ENCODE data around the gene CRADD. TPM values are rescaled to one million over a fixed set of nuclear protein-coding genes. Genes with fewer than 3 reads are reported as not detected.
"Not testable (repeated sequence)": the region's sequence is repeated elsewhere in the genome, so short reads cannot be mapped to it uniquely, and the experiment has no call there.

CRADD gene
- total RNA-seq, 1 donor from 2014 or later: 41.2 TPM

DNA sequence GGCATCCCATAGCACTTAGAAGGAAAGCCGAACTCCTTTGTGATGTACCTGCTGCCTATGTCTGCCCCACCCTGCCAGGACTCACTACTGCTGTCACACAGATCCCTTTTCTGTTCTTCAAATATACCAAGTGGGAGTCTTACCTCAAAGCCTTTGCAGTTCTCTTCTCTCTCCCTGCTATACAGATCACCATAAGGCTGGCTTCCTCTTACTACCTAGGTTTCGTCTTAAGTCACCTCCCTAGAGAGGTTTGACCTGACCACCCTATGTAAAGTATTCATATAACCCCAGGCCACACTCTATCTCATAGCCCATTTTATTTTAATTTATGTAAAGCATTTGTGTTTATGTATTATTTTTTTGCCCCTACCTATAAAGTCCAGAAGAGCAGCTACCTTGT is 117.6 kb downstream of the CRADD start:
- H3K4me1 Mint-ChIP-seq: no peaks in the 10 kb centered on the region
- H3K9ac ChIP-seq: no peak overlapping the region
- no peaks in the 10 kb centered on the region for H3K27me3 ChIP-seq
- H3K27ac Mint-ChIP-seq: no peak overlapping the region
- no peak overlapping the region for H3K4me3 ChIP-seq
- DNase-seq (ENCODE audit: low spot score): no peak
- H3K9me3 ChIP-seq (ENCODE audit: low read depth): no peaks in the 10 kb centered on the region
- TF ChIP-seq EZH2phosphoT487 (IDR thresholded peaks at IDR 0.05) (no peak), EZH2 (IDR thresholded peaks at IDR 0.05) (no peak)
- TF ChIP-seq, protein P1, sequence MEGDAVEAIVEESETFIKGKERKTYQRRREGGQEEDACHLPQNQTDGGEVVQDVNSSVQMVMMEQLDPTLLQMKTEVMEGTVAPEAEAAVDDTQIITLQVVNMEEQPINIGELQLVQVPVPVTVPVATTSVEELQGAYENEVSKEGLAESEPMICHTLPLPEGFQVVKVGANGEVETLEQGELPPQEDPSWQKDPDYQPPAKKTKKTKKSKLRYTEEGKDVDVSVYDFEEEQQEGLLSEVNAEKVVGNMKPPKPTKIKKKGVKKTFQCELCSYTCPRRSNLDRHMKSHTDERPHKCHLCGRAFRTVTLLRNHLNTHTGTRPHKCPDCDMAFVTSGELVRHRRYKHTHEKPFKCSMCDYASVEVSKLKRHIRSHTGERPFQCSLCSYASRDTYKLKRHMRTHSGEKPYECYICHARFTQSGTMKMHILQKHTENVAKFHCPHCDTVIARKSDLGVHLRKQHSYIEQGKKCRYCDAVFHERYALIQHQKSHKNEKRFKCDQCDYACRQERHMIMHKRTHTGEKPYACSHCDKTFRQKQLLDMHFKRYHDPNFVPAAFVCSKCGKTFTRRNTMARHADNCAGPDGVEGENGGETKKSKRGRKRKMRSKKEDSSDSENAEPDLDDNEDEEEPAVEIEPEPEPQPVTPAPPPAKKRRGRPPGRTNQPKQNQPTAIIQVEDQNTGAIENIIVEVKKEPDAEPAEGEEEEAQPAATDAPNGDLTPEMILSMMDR (IDR thresholded peaks at IDR 0.05): no peak
- H3K27me3 Mint-ChIP-seq (ENCODE audit: insufficient read depth, low read depth): no peaks in the 10 kb centered on the region
- H3F3A ChIP-seq (ENCODE audit: low read depth): no peaks in the 10 kb centered on the region
- H4K20me1 ChIP-seq (ENCODE audit: low read depth): no peaks in the 10 kb centered on the region
- no peak overlapping the region for H3K27ac ChIP-seq
- no peak overlapping the region for H3K4me3 Mint-ChIP-seq
- H3K79me2 ChIP-seq (ENCODE audit: low read depth): no peaks in the 10 kb centered on the region
- H3K4me1 ChIP-seq: no peaks in the 10 kb centered on the region
- no peak overlapping the region for H2AFZ ChIP-seq (replicated peaks)
- H3K36me3 ChIP-seq: no peaks in the 10 kb centered on the region
- H3K36me3 Mint-ChIP-seq: no peaks in the 10 kb centered on the region
- no peaks in the 10 kb centered on the region for H3K9me3 Mint-ChIP-seq
- H3K4me2 ChIP-seq: no peak overlapping the region

DNA sequence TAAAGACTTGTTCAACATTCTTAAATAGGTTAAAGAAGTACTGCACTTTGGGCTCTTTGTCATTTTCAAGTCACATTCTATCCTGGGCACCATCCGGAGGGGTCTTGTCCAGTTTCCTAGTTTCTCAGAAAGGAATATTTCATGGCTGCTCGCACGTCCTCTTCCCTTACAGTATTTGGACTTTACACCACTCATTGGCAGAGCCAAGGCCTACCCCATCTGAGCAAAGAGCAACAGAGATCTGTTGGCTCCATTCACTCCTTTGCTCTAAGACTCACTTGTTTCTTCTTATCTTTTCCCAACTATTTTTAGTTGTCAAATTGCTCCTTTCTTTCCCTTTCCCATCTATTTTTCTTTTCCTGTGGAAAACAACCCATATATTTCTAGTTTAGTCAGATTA is 118.2 kb downstream of the CRADD start:
- no peak overlapping the region for H3K27ac Mint-ChIP-seq

DNA sequence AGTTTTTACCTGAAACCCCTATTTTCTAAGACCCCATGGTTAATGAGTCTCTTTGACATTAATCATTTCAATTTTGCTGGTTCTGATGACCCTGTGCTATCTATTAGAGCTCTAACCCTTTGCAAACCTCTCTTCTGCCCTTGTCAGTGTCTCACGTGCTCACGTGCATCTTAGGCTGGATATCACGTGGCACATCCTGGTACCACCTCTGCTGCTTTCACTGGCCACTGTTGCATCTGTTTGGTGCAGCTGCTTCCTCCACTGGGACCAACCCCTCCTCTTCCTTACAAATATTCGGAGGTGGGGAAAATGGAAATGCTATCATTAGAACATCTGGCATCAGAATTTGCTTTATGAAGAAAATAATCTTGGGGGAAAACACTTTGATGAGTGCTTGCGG is 119.6 kb downstream of the CRADD start:
- H3K4me3 ChIP-seq: no peak overlapping the region
- no peaks in the 10 kb centered on the region for H3K4me1 ChIP-seq
- H3K27me3 ChIP-seq: no peaks in the 10 kb centered on the region
- H3K27me3 Mint-ChIP-seq (ENCODE audit: insufficient read depth, low read depth): no peaks in the 10 kb centered on the region
- no peak overlapping the region for H2AFZ ChIP-seq (replicated peaks)
- H3K4me2 ChIP-seq: no peak overlapping the region
- H3K27ac ChIP-seq: no peak overlapping the region
- H3K9ac ChIP-seq: no peak overlapping the region
- no peaks in the 10 kb centered on the region for H3F3A ChIP-seq (ENCODE audit: low read depth)
- no peak overlapping the region for H3K4me3 Mint-ChIP-seq
- no peaks in the 10 kb centered on the region for H3K4me1 Mint-ChIP-seq
- no peak overlapping the region for H3K27ac Mint-ChIP-seq
- H3K79me2 ChIP-seq (ENCODE audit: low read depth): no peaks in the 10 kb centered on the region
- H3K36me3 ChIP-seq: no peaks in the 10 kb centered on the region
- H3K9me3 Mint-ChIP-seq: no peaks in the 10 kb centered on the region
- TF ChIP-seq EZH2 (IDR thresholded peaks at IDR 0.05) (no peak), EZH2phosphoT487 (IDR thresholded peaks at IDR 0.05) (no peak)
- TF ChIP-seq, protein P1 (IDR thresholded peaks at IDR 0.05): no peak
- no peaks in the 10 kb centered on the region for H4K20me1 ChIP-seq (ENCODE audit: low read depth)
- DNase-seq (ENCODE audit: low spot score): no peak
- no peaks in the 10 kb centered on the region for H3K36me3 Mint-ChIP-seq
- no peaks in the 10 kb centered on the region for H3K9me3 ChIP-seq (ENCODE audit: low read depth)

More for the DNA sequence above, 118.2 kb downstream of the CRADD start:
- Histone ChIP-seq H3K27ac (no peak overlapping the region), H2AFZ (replicated peaks) (no peak overlapping the region), H3K4me2 (no peak overlapping the region), H3K27me3 (no peaks in the 10 kb centered on the region), H3F3A (ENCODE audit: low read depth) (no peaks in the 10 kb centered on the region), H3K9ac (no peak overlapping the region), H4K20me1 (ENCODE audit: low read depth) (no peaks in the 10 kb centered on the region), H3K4me1 (no peaks in the 10 kb centered on the region), H3K4me3 (no peak overlapping the region), H3K79me2 (ENCODE audit: low read depth) (no peaks in the 10 kb centered on the region), H3K9me3 (ENCODE audit: low read depth) (no peaks in the 10 kb centered on the region), H3K36me3 (no peaks in the 10 kb centered on the region)
- no peaks in the 10 kb centered on the region for H3K36me3 Mint-ChIP-seq
- no peak for DNase-seq (ENCODE audit: low spot score)
- no peaks in the 10 kb centered on the region for H3K9me3 Mint-ChIP-seq
- no peaks in the 10 kb centered on the region for H3K4me1 Mint-ChIP-seq
- no peak for TF ChIP-seq EZH2phosphoT487 (IDR thresholded peaks at IDR 0.05)
- TF ChIP-seq EZH2 (IDR thresholded peaks at IDR 0.05): no peak
- H3K27me3 Mint-ChIP-seq (ENCODE audit: insufficient read depth, low read depth): no peaks in the 10 kb centered on the region
- no peak overlapping the region for H3K4me3 Mint-ChIP-seq

DNA sequence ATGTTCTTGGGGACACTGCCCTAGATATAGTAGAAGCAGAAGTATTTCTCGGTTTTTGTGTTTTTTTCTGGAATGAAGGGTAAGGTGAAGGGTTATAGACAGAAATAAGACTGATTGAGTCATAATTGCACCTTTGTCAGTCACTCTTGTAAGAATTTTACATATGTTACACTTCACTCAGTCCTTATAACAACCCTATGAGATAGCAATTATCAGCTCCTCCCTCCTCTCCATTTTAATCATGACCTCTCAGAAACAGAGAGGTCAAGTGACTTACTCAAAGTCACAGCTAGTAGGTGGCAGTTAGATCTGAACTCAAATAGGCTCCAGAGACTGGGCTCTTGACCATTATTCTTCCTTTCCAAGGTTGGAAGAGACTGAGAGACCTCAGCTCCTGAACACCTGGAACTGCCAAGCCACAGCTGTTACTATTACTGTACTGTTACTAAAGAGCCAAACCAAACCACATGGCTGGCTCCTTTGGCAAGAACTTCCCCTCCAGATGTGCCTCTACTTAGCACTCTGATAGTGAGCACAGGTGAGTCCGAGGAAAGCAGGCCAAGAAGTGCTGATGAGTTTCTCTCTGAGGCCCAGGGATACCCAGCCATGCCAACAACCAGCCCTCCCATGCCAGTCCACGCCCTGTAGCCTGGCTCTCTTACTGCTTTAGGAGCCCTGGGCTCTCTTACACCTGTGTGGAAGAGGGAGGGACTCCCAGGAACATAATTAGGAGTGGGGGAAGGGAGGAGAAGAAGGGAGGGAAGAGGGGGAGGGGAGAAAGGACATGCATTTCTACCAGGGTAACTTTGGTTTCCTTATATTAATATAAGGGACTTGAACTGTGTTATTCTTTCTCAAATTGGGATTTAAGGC is 121.3 kb downstream of the CRADD start:
- Histone ChIP-seq H3K4me2 (no peak overlapping the region), H2AFZ (replicated peaks) (no peak overlapping the region), H3K9ac (no peak overlapping the region), H3K27ac (no peak overlapping the region), H3K9me3 (ENCODE audit: low read depth) (no peaks in the 10 kb centered on the region), H3K79me2 (ENCODE audit: low read depth) (no peaks in the 10 kb centered on the region), H3K4me1 (peaks cover 6% of the 10 kb centered on the region), H3K4me3 (no peak overlapping the region), H3K27me3 (no peaks in the 10 kb centered on the region), H3K36me3 (no peaks in the 10 kb centered on the region), H3F3A (ENCODE audit: low read depth) (no peaks in the 10 kb centered on the region), H4K20me1 (ENCODE audit: low read depth) (no peaks in the 10 kb centered on the region)
- Mint-ChIP-seq H3K27me3 (ENCODE audit: insufficient read depth, low read depth) (no peaks in the 10 kb centered on the region), H3K36me3 (no peaks in the 10 kb centered on the region), H3K4me1 (peaks cover 6% of the 10 kb centered on the region), H3K27ac (no peak overlapping the region), H3K9me3 (no peaks in the 10 kb centered on the region), H3K4me3 (no peak overlapping the region)
- TF ChIP-seq EZH2 (IDR thresholded peaks at IDR 0.05) (no peak), EZH2phosphoT487 (IDR thresholded peaks at IDR 0.05) (no peak)
- TF ChIP-seq, protein P1 (IDR thresholded peaks at IDR 0.05): no peak
- no peak for DNase-seq (ENCODE audit: low spot score)

DNA sequence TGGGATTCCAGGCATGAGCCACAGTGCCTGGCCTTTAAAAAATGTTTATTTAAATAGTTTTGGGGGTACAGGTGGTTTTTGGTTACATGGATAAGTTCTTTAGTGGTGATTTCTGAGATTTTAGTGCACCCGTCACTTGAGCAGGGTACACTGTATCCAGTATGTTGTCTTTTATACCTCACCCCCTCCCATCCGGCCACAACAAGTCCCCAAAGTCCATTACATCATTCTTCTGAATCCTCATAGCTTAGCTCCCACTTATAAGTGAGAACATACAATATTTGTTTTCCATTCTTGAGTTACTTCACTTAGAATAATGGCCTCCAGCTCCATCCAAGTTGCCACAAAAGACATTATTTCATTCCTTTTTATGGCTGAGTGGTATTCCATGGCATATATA is 124.5 kb downstream of the CRADD start:
- not testable (repeated sequence) for H3K9ac ChIP-seq; H4K20me1 ChIP-seq (ENCODE audit: low read depth); H3F3A ChIP-seq (ENCODE audit: low read depth); H3K4me3 Mint-ChIP-seq; H3K4me2 ChIP-seq; DNase-seq (ENCODE audit: low spot score); H3K4me3 ChIP-seq; H3K79me2 ChIP-seq (ENCODE audit: low read depth); H3K27ac ChIP-seq; H3K27ac Mint-ChIP-seq; H2AFZ ChIP-seq (replicated peaks); H3K9me3 ChIP-seq (ENCODE audit: low read depth); H3K27me3 ChIP-seq; H3K4me1 ChIP-seq; H3K27me3 Mint-ChIP-seq (ENCODE audit: insufficient read depth, low read depth); H3K9me3 Mint-ChIP-seq; H3K36me3 ChIP-seq; H3K36me3 Mint-ChIP-seq
- H3K4me1 Mint-ChIP-seq: peaks cover 12% of the 10 kb centered on the region
